T-cell (primary cell): ENCODE results near the gene NOX1. TPM values are rescaled to one million over a fixed set of nuclear protein-coding genes. Genes with fewer than 3 reads are reported as not detected.

Source experiments
- ATAC-seq, 4 experiments: fragments of 200-7000 bp in 3 of 4; fragments of 150-1000 bp in 1 of 4; cut with Tn5 transposase; replicated peaks in 1 of 4; 1 replicate in 3 of 4; 2 replicates in 1 of 4; pipeline ENCODE4 v1.10.0; 2021; ENCODE audit warnings: moderate library complexity in 3 of 4, mild to moderate bottlenecking in 2 of 4, moderate number of reproducible peaks in 1 of 4
- CTCF ChIA-PET, 2 donors: fragments of 300-600 bp; sonication (Branson Sonifier 250); formaldehyde crosslinking; loops; one replicate each; lab custom pipeline; 2022; ENCODE audit warnings: antibody characterized with exemption in 2 of 2; lab: Charles Lee
- POLR2A ChIA-PET, 2 donors: fragments of 300-600 bp; sonication (Branson Sonifier 250); formaldehyde crosslinking; loops; one replicate each; lab custom pipeline; 2022; ENCODE audit warnings: antibody characterized with exemption in 2 of 2; lab: Charles Lee
- DNase-seq, 35 experiments: peaks; one replicate each; pipeline versions ENCODE4 v3.0.0 to v3.0.0-alpha.2; 2013 to 2023
- H3K27ac ChIP-seq: one replicate; pipeline ENCODE4 v1.5.1; 2013; ENCODE audit warnings: low read length
- H3K27me3 ChIP-seq, 2 experiments: replicated peaks in 1 of 2; 1 replicate in 1 of 2; 2 replicates in 1 of 2; pipeline versions ENCODE4 v1.6.1 to v1.7.0; 2013; ENCODE audit warnings: low read length in 1 of 2, mixed read lengths in 1 of 2; ENCODE audit not compliant: control insufficient read depth in 2 of 2, insufficient read depth in 2 of 2; ENCODE audit errors: extremely low read depth in 1 of 2
- H3K36me3 ChIP-seq, 2 donors: 1 replicate in 1 of 2; 2 replicates in 1 of 2; pipeline versions ENCODE4 v1.6.1 to v1.7.0; 2013; ENCODE audit warnings: low read length in 1 of 2; ENCODE audit not compliant: control insufficient read depth in 2 of 2, insufficient read depth in 1 of 2; ENCODE audit errors: extremely low read depth in 1 of 2
- H3K4me1 ChIP-seq, 2 experiments: 1 replicate in 1 of 2; 2 replicates in 1 of 2; pipeline versions ENCODE4 v1.6.1 to v1.7.0; 2013; ENCODE audit warnings: low read length in 2 of 2, mixed read lengths in 1 of 2; ENCODE audit not compliant: insufficient read depth in 2 of 2, control insufficient read depth in 1 of 2; ENCODE audit errors: extremely low read depth in 1 of 2
- H3K4me3 ChIP-seq, 2 donors: 1 replicate in 1 of 2; 2 replicates in 1 of 2; pipeline versions ENCODE4 v1.5.1 to v1.7.0; 2013; ENCODE audit warnings: mild to moderate bottlenecking in 2 of 2, low read length in 1 of 2, moderate library complexity in 1 of 2; ENCODE audit not compliant: control insufficient read depth in 1 of 2; ENCODE audit errors: extremely low read depth in 1 of 2
- H3K9me3 ChIP-seq: 2 replicates; pipeline ENCODE4 v1.7.0; 2013
- H3K27ac Mint-ChIP-seq, 2 donors: one replicate each; pipeline ENCODE4 v1.8.0; 2020 to 2021; ENCODE audit warnings: mild to moderate bottlenecking in 2 of 2, mixed read lengths in 2 of 2
- H3K27me3 Mint-ChIP-seq, 2 donors: one replicate each; pipeline ENCODE4 v1.8.0; 2021 to 2022; ENCODE audit warnings: mixed read lengths in 2 of 2
- H3K36me3 Mint-ChIP-seq: one replicate; pipeline ENCODE4 v1.8.0; 2021; ENCODE audit warnings: mixed read lengths
- H3K4me1 Mint-ChIP-seq, 3 donors: one replicate each; pipeline ENCODE4 v1.8.0; 2020 to 2022; ENCODE audit warnings: mixed read lengths in 3 of 3, mild to moderate bottlenecking in 1 of 3
- H3K4me3 Mint-ChIP-seq, 3 donors: one replicate each; pipeline ENCODE4 v1.8.0; 2020 to 2022; ENCODE audit warnings: mild to moderate bottlenecking in 3 of 3, mixed read lengths in 3 of 3, moderate library complexity in 3 of 3
- H3K9me3 Mint-ChIP-seq, 3 donors: one replicate each; pipeline ENCODE4 v1.8.0; 2020 to 2022; ENCODE audit warnings: mixed read lengths in 3 of 3
- WGBS: methylation state at CpG from one replicate; pipeline ENCODE4 v1.1.5; 2013; ENCODE audit warnings: missing lambda C conversion rate; ENCODE audit not compliant: insufficient coverage; 5-methylcytosine and 5-hydroxymethylcytosine counted together
- total RNA-seq, 35 experiments: library from RNA in 6 of 35; stranded (reverse) in 6 of 35; fragments of 120-200 nt in 1 of 35; gene quantifications; one replicate each; pipeline versions ENCODE4 v1.2.1 to v1.2.4 and lab custom pipeline; 2013 to 2026

Gene NOX1
- total RNA-seq, 5 donors from 2014 or later (not counting 1 experiment from before 2014, with no cell fraction given), result not detected

- Histone ChIP-seq H3K27ac (no peak overlapping the region), H3K9me3 (no peaks in the 10 kb centered on the region), H3K36me3 (no peaks in the 10 kb centered on the region), H3K4me3 (no peak overlapping the region), H3K27me3 (no peaks in the 10 kb centered on the region), H3K4me1 (no peaks in the 10 kb centered on the region)
- DNase-seq, result peak in 19 of 35 experiments; percentile 0 to 38 (median 6)
- ATAC-seq, result no peak
- 18% methylated on average over 3 of the region's 5 CpGs for WGBS
- Mint-ChIP-seq H3K27ac (no peak overlapping the region), H3K27me3 (peaks cover 0 to 5% of the 10 kb centered on the region in 2 donors), H3K4me3 (no peak overlapping the region), H3K9me3 (no peaks in the 10 kb centered on the region), H3K4me1 (no peaks in the 10 kb centered on the region), H3K36me3 (no peaks in the 10 kb centered on the region)
- POLR2A ChIA-PET, result no interaction called here
- CTCF ChIA-PET, result no interaction called here
Observed at GRCh38 chrX:100895365-100896075, 21.4 kb upstream of the NOX1 start.

- Histone ChIP-seq H3K27ac (no peak overlapping the region), H3K4me3 (no peak overlapping the region), H3K27me3 (peaks cover 0 to under 1% of the 10 kb centered on the region in 2 experiments), H3K4me1 (no peaks in the 10 kb centered on the region), H3K36me3 (no peaks in the 10 kb centered on the region), H3K9me3 (no peaks in the 10 kb centered on the region)
- ATAC-seq, result no peak
- H3K36me3 Mint-ChIP-seq, result no peaks in the 10 kb centered on the region
- H3K4me1 Mint-ChIP-seq, result peaks cover 3 to 10% (median 6%) of the 10 kb centered on the region in 3 donors
- H3K27me3 Mint-ChIP-seq, result peaks cover 0 to 21% of the 10 kb centered on the region in 2 donors
- no peak overlapping the region for H3K27ac Mint-ChIP-seq
- WGBS, result no CpG with 5 or more reads among the region's 4 CpGs
- ChIA-PET CTCF (no interaction called here), POLR2A (no interaction called here)
- no peaks in the 10 kb centered on the region for H3K9me3 Mint-ChIP-seq
- H3K4me3 Mint-ChIP-seq, result no peak overlapping the region
- no peak for DNase-seq
Observed at GRCh38 chrX:100883654-100884053, 9.5 kb upstream of the NOX1 start.

GRCh38 chrX:100880368-100880767 is 6.2 kb upstream of the NOX1 start:
- DNase-seq (no peak), ATAC-seq (no peak)
- peaks cover 3 to 10% (median 6%) of the 10 kb centered on the region in 3 donors for H3K4me1 Mint-ChIP-seq
- H3K36me3 Mint-ChIP-seq, result no peaks in the 10 kb centered on the region
- Histone ChIP-seq H3K27me3 (peaks cover 0 to 3% of the 10 kb centered on the region in 2 experiments), H3K27ac (no peak overlapping the region), H3K9me3 (no peaks in the 10 kb centered on the region), H3K4me3 (no peak overlapping the region), H3K36me3 (no peaks in the 10 kb centered on the region), H3K4me1 (no peaks in the 10 kb centered on the region)
- H3K27me3 Mint-ChIP-seq, result peaks cover 3 to 23% of the 10 kb centered on the region in 2 donors
- CTCF ChIA-PET, result no interaction called here
- no peaks in the 10 kb centered on the region for H3K9me3 Mint-ChIP-seq
- no CpG with 5 or more reads among the region's 2 CpGs for WGBS
- POLR2A ChIA-PET, result no interaction called here
- H3K4me3 Mint-ChIP-seq, result no peak overlapping the region
- no peak overlapping the region for H3K27ac Mint-ChIP-seq

GRCh38 chrX:100871594-100872560 is 2.3 kb downstream of the NOX1 start:
- CTCF ChIA-PET, result interaction anchor here in 1 of 2 donors (0.8 kb wide), 1 partner anchor 17 kb away, joined by 5 read pairs; no protein-coding TSS in a partner anchor
- H3K27ac Mint-ChIP-seq, result no peak overlapping the region

GRCh38 chrX:100870527-100870926 is 3.6 kb downstream of the NOX1 start:
- no peak overlapping the region for H3K27ac ChIP-seq
- DNase-seq (no peak), ATAC-seq (no peak)
- no peaks in the 10 kb centered on the region for H3K4me1 ChIP-seq
- no peak overlapping the region for H3K4me3 ChIP-seq
- POLR2A ChIA-PET, result no interaction called here
- WGBS, result no CpG with 5 or more reads among the region's 5 CpGs
- Mint-ChIP-seq H3K4me3 (no peak overlapping the region), H3K27me3 (peaks cover 0 to 29% of the 10 kb centered on the region in 2 donors), H3K36me3 (no peaks in the 10 kb centered on the region), H3K9me3 (no peaks in the 10 kb centered on the region), H3K4me1 (no peaks in the 10 kb centered on the region), H3K27ac (no peak overlapping the region)
- H3K27me3 ChIP-seq, result no peaks in the 10 kb centered on the region
- H3K36me3 ChIP-seq, result no peaks in the 10 kb centered on the region
- H3K9me3 ChIP-seq, result no peaks in the 10 kb centered on the region
- CTCF ChIA-PET, result no interaction called here

More at GRCh38 chrX:100871594-100872560, 2.3 kb downstream of the NOX1 start:
- Mint-ChIP-seq H3K27me3 (peaks cover 0 to 32% of the 10 kb centered on the region in 2 donors), H3K4me3 (no peak overlapping the region), H3K36me3 (no peaks in the 10 kb centered on the region), H3K9me3 (no peaks in the 10 kb centered on the region), H3K4me1 (no peaks in the 10 kb centered on the region)
- Histone ChIP-seq H3K4me1 (no peaks in the 10 kb centered on the region), H3K9me3 (no peaks in the 10 kb centered on the region), H3K36me3 (no peaks in the 10 kb centered on the region), H3K4me3 (no peak overlapping the region), H3K27ac (no peak overlapping the region), H3K27me3 (no peaks in the 10 kb centered on the region)
- ATAC-seq (no peak), DNase-seq (no peak)
- POLR2A ChIA-PET, result no interaction called here
- WGBS, result 67% methylated on average over 1 of the region's 9 CpGs

- CTCF ChIA-PET, result no interaction called here
- Mint-ChIP-seq H3K9me3 (no peaks in the 10 kb centered on the region), H3K36me3 (no peaks in the 10 kb centered on the region), H3K27me3 (peaks cover under 1 to 28% of the 10 kb centered on the region in 2 donors), H3K27ac (no peak overlapping the region), H3K4me3 (no peak overlapping the region), H3K4me1 (no peaks in the 10 kb centered on the region)
- Histone ChIP-seq H3K27ac (no peak overlapping the region), H3K9me3 (no peaks in the 10 kb centered on the region), H3K4me1 (no peaks in the 10 kb centered on the region), H3K4me3 (no peak overlapping the region), H3K27me3 (no peaks in the 10 kb centered on the region), H3K36me3 (no peaks in the 10 kb centered on the region)
- DNase-seq, result no peak
- POLR2A ChIA-PET, result no interaction called here
- ATAC-seq, result no peak
- WGBS, result no CpG with 5 or more reads among the region's 2 CpGs
Observed at GRCh38 chrX:100868273-100868672, 5.9 kb downstream of the NOX1 start.
